HUES48 (cell line): Measurements from ENCODE around the gene CAPN7.
A peak's percentile ranks its signal among the peaks of the same experiment; 100 is the strongest.
"Not testable (repeated sequence)": the region's sequence is repeated elsewhere in the genome, so short reads cannot be mapped to it uniquely, and the experiment has no call there.

Source experiments
- H3K27ac ChIP-seq: one replicate; pipeline ENCODE4 v1.7.0; 2013; ENCODE audit warnings: low read depth, low read length, inconsistent platforms
- H3K27me3 ChIP-seq: 2 replicates; pipeline ENCODE4 v1.6.1; 2013; ENCODE audit warnings: mild to moderate bottlenecking, low read length; ENCODE audit not compliant: control insufficient read depth, insufficient read depth
- H3K36me3 ChIP-seq: 2 replicates; pipeline ENCODE4 v1.6.1; 2013; ENCODE audit warnings: low read length; ENCODE audit not compliant: control insufficient read depth, insufficient read depth
- H3K4me1 ChIP-seq: 2 replicates; pipeline ENCODE4 v1.6.1; 2013; ENCODE audit warnings: mild to moderate bottlenecking, low read length; ENCODE audit not compliant: control insufficient read depth, insufficient read depth
- H3K4me3 ChIP-seq: 2 replicates; pipeline ENCODE4 v1.5.1; 2013; ENCODE audit warnings: mild to moderate bottlenecking, low read depth, low read length
- H3K9ac ChIP-seq: 2 replicates; pipeline ENCODE4 v1.6.1; 2013; ENCODE audit warnings: mild to moderate bottlenecking, low read depth, low read length, moderate library complexity
- H3K9me3 ChIP-seq: 2 replicates; pipeline ENCODE4 v1.6.1; 2013; ENCODE audit warnings: low read length; ENCODE audit not compliant: control insufficient read depth, insufficient read depth

Gene CAPN7

DNA sequence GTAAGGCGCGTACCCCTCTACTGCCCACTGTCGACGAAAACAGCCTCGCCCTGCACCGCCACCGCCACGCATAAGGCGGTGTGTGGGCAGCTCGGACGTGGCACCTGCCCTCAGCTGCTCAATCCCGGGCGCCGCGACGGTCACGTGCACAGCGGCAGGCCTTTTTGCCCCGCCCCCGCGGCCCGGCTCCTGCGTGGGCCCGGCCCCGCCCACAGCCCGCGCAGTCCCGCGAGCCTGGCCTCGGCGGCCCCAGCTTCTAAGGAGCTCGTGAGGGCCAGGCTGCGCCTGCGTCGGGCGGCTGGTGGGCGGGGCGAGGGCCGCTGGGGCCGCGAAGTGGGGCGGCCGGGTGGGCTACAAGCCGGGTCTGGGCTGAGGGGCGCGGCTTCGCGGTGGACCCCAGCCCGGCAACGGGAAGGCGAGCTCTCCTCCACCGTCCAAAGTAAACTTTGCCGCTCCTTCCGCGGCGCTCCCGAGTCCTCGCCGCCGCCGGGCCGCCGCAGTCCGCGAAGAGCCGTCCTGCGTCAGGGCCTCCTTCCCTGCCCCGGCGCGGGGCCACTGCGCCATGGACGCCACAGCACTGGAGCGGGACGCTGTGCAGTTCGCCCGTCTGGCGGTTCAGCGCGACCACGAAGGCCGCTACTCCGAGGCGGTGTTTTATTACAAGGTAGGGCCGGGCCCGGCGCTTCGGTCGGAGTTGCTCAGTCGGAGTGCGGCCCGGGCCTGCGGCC, at the start of gene CAPN7:
Gene CAPN7, plus strand, starts transcription at position 313 of the 728 bp plus-strand sequence. Its CDS starts 250 bp downstream, at position 563.
- Histone ChIP-seq H3K36me3 (peaks cover 11% of the 10 kb centered on the region), H3K4me3 (peak within 1 kb of the TSS; percentile 91), H3K27ac (peak within 1 kb of the TSS; percentile 90), H3K4me1 (peaks cover 4% of the 10 kb centered on the region; the same call in 1 of the 2 replicates), H3K9ac (peak within 1 kb of the TSS; percentile 75), H3K27me3 (no peaks in the 10 kb centered on the region), H3K9me3 (no peaks in the 10 kb centered on the region)

DNA sequence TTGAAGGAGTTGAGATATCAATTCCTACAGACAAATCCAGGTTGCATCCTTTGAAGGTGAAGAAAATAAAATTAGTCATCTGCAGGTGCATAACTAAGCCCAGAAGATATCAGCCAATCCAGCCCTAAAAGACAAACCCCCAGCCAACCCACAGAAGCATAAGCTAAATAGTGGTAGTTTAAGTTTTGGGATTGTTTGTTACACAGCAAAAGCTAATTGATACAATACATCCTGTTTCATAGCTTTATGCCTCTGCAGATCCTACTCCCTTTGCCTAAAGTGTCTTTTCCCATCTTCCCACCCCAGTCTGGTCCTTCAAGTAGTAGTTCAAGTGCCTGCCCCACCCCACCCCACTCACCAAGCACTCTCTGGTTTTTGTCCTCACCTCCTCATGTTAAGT, 48.6 kb upstream of the CAPN7 start:
- Histone ChIP-seq H3K4me1 (no peaks in the 10 kb centered on the region), H3K36me3 (no peaks in the 10 kb centered on the region), H3K9ac (no peak overlapping the region), H3K4me3 (no peak overlapping the region), H3K9me3 (0 out of 2 replicates have a peak, but pooled peaks cover 2% of the 10 kb centered on the region), H3K27me3 (peaks cover 2% of the 10 kb centered on the region; the same call in 1 of the 2 replicates), H3K27ac (no peak overlapping the region)

- Histone ChIP-seq H3K27ac (no peak overlapping the region), H3K4me3 (no peak overlapping the region), H3K9ac (no peak overlapping the region), H3K9me3 (peaks cover 7% of the 10 kb centered on the region), H3K27me3 (no peaks in the 10 kb centered on the region), H3K36me3 (no peaks in the 10 kb centered on the region), H3K4me1 (no peaks in the 10 kb centered on the region)
These were observed 46.4 kb upstream of the CAPN7 start for GRCh38 chr3:15159501-15160136.

GRCh38 chr3:15160662-15161061, 45.4 kb upstream of the CAPN7 start:
- peaks cover 8% of the 10 kb centered on the region for H3K9me3 ChIP-seq
- H3K27me3 ChIP-seq, result no peaks in the 10 kb centered on the region
- H3K27ac ChIP-seq, result no peak overlapping the region
- H3K36me3 ChIP-seq, result no peaks in the 10 kb centered on the region
- H3K4me3 ChIP-seq, result no peak overlapping the region
- no peaks in the 10 kb centered on the region for H3K4me1 ChIP-seq
- no peak overlapping the region for H3K9ac ChIP-seq

- Histone ChIP-seq H3K27me3 (no peaks in the 10 kb centered on the region), H3K36me3 (no peaks in the 10 kb centered on the region), H3K9ac (no peak overlapping the region), H3K27ac (no peak overlapping the region), H3K4me3 (no peak overlapping the region), H3K4me1 (no peaks in the 10 kb centered on the region), H3K9me3 (peaks cover 8% of the 10 kb centered on the region)
These were observed 44.9 kb upstream of the CAPN7 start for GRCh38 chr3:15161133-15161532.

GRCh38 chr3:15163656-15164055, 42.4 kb upstream of the CAPN7 start:
- not testable (repeated sequence) for H3K27ac ChIP-seq, H3K36me3 ChIP-seq, H3K4me1 ChIP-seq, H3K4me3 ChIP-seq, H3K27me3 ChIP-seq, H3K9me3 ChIP-seq, H3K9ac ChIP-seq

DNA sequence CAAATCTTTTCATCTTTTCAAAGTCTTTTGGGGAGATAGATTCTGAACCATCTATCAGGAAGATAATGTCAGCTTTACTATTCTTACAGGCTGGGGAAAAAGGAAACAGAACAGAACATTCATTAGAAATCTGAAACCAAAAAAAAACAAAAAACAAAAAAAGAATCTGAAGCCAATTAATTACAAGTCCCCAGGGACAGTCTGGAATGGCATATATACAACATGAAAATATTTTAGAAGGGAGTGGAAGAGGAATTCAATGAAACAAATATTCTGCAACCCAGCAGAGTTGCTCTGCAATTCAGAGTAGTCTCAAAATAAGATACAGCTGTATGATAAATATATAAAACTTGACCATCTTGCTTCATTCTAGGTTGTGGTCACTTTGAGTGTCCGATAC, 41.7 kb upstream of the CAPN7 start:
- Histone ChIP-seq H3K9ac (no peak overlapping the region), H3K4me3 (no peak overlapping the region), H3K4me1 (no peaks in the 10 kb centered on the region), H3K36me3 (no peaks in the 10 kb centered on the region), H3K9me3 (peaks cover 6% of the 10 kb centered on the region), H3K27ac (no peak overlapping the region), H3K27me3 (no peaks in the 10 kb centered on the region)

- Histone ChIP-seq H3K4me1 (no peaks in the 10 kb centered on the region), H3K36me3 (no peaks in the 10 kb centered on the region), H3K27ac (no peak overlapping the region), H3K4me3 (no peak overlapping the region), H3K27me3 (no peaks in the 10 kb centered on the region), H3K9ac (no peak overlapping the region), H3K9me3 (peaks cover 6% of the 10 kb centered on the region)
These were observed 41.0 kb upstream of the CAPN7 start for GRCh38 chr3:15165061-15165460.

- H3K4me3 ChIP-seq, H3K36me3 ChIP-seq, H3K27me3 ChIP-seq, H3K27ac ChIP-seq, H3K9me3 ChIP-seq, H3K4me1 ChIP-seq, H3K9ac ChIP-seq: not testable (repeated sequence)
These were observed 39.7 kb upstream of the CAPN7 start for GRCh38 chr3:15166391-15166790.

DNA sequence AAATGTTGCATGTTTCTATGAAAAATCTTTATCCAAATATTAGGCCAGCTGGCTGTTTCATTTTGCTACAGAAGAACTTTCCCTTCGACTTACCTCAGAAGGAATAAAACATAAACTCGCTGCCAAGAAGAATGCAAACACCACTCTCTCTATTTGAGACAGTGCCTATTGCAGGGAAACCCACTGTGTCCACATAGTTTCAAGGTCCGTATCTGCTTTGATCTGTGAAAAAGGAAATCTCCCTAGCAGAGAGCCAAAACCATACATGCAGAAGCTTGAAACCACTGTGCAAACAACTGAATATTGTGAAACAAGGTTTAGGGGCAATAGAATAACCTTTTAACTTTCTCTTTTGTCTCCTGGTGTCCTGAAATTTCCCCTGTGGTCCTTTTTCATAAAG, 35.0 kb upstream of the CAPN7 start:
- Histone ChIP-seq H3K27me3 (no peaks in the 10 kb centered on the region), H3K27ac (no peak overlapping the region), H3K4me1 (no peaks in the 10 kb centered on the region)

GRCh38 chr3:15172806-15173205, 33.2 kb upstream of the CAPN7 start:
- H3K9ac ChIP-seq, result no peak overlapping the region
- no peaks in the 10 kb centered on the region for H3K27me3 ChIP-seq
- H3K4me1 ChIP-seq, result no peaks in the 10 kb centered on the region
- H3K36me3 ChIP-seq, result no peaks in the 10 kb centered on the region
- no peaks in the 10 kb centered on the region for H3K9me3 ChIP-seq
- no peak overlapping the region for H3K4me3 ChIP-seq
- H3K27ac ChIP-seq, result no peak overlapping the region

More for the DNA sequence above, 35.0 kb upstream of the CAPN7 start:
- no peaks in the 10 kb centered on the region for H3K36me3 ChIP-seq
- no peak overlapping the region for H3K9ac ChIP-seq
- H3K4me3 ChIP-seq, result no peak overlapping the region
- no peaks in the 10 kb centered on the region for H3K9me3 ChIP-seq
